Heart left ventricle (tissue), 16 donors: ENCODE results near the gene ZNF219. TPM values are rescaled to one million over a fixed set of nuclear protein-coding genes. Genes with fewer than 3 reads are reported as not detected.
"Not testable (repeated sequence)": the region's sequence is repeated elsewhere in the genome, so short reads cannot be mapped to it uniquely, and the experiment has no call there.

Source experiments
- ATAC-seq, 4 donors: fragments of 200-7000 bp; cut with Tn5 transposase; one replicate each; pipeline ENCODE4 v1.9.1; 2020 to 2022; ENCODE audit warnings: moderate library complexity in 4 of 4, mild to moderate bottlenecking in 3 of 4, moderate number of reproducible peaks in 1 of 4
- DNase-seq, 5 donors: peaks; one replicate each; pipeline ENCODE4 v3.0.0-alpha.2; 2020
- H3K27ac ChIP-seq, 12 donors: fragments of 200-600 bp; sonication (generic) in 4 of 12; one replicate each; pipeline versions ENCODE4 v1.5.0 to v1.8.0; 2016 to 2022; ENCODE audit warnings: mild to moderate bottlenecking in 2 of 12
- H3K27me3 ChIP-seq, 9 donors: fragments of 200-600 bp; sonication (generic) in 2 of 9; one replicate each; pipeline versions ENCODE4 v1.5.1 to v1.8.0; 2016 to 2022; ENCODE audit warnings: mild to moderate bottlenecking in 3 of 9
- H3K36me3 ChIP-seq, 9 donors: fragments of 200-600 bp; sonication (generic) in 2 of 9; one replicate each; pipeline versions ENCODE4 v1.5.0 to v1.8.0; 2018 to 2022; ENCODE audit warnings: mild to moderate bottlenecking in 2 of 9
- H3K4me1 ChIP-seq, 12 donors: fragments of 200-600 bp; sonication (generic) in 4 of 12; one replicate each; pipeline versions ENCODE4 v1.5.0 to v1.8.0; 2016 to 2022; ENCODE audit warnings: mild to moderate bottlenecking in 3 of 12
- H3K4me3 ChIP-seq, 12 donors: fragments of 200-600 bp; sonication (generic) in 4 of 12; one replicate each; pipeline versions ENCODE4 v1.5.0 to v1.8.0; 2017 to 2022; ENCODE audit warnings: mild to moderate bottlenecking in 9 of 12, moderate library complexity in 4 of 12
- H3K9me3 ChIP-seq, 12 donors: fragments of 200-600 bp; sonication (generic) in 4 of 12; one replicate each; pipeline versions ENCODE4 v1.5.0 to v1.8.0; 2016 to 2022; ENCODE audit warnings: mild to moderate bottlenecking in 1 of 12
- POLR2A ChIP-seq, 2 donors: fragments of 450-650 bp; IDR thresholded peaks; one replicate each; pipeline ENCODE4 v1.6.1; 2017; ENCODE audit warnings: antibody characterized with exemption in 2 of 2, mild to moderate bottlenecking in 2 of 2, moderate library complexity in 2 of 2
- WGBS, 4 donors: extraction: QIAGEN DNeasy Blood & Tissue Kit in 2 of 4; methylation state at CpG; one replicate each; pipeline versions ENCODE4 v1.1.5 to v1.1.7; 2013 to 2018; 5-methylcytosine and 5-hydroxymethylcytosine counted together
- intact Hi-C, 10 donors: fragments of 100-400 bp; cut with DNase I; formaldehyde crosslinking; loops; one replicate each; pipeline versions ENCODE4 v1.11.1 to v1.14.2; 2022
- polyA plus RNA-seq, 2 donors: library from polyadenylated mRNA; stranded (reverse); fragments of 200-250 nt; gene quantifications; one replicate each; pipeline ENCODE4 v1.2.3, GENCODE V29; 2013
- total RNA-seq, 9 donors: library from RNA; depleted of rRNA in 2 of 9; stranded (reverse); fragments of >200 nt in 2 of 9; fragmentation: NEBNext Ultra II Directional in 3 of 9; extraction: Animal tissue kit (Norgen Biotek cat#: 25700) in 3 of 9; gene quantifications; one replicate each; pipeline versions ENCODE4 v1.1.0 to v1.2.4, GENCODE V29; 2016 to 2023
- TF ChIP-seq, protein P1 (sequence below), 12 donors: fragments of 200-600 bp; sonication (generic) in 4 of 12; IDR thresholded peaks; one replicate each; pipeline versions ENCODE4 v1.5.0 to v1.8.0; 2018 to 2022; ENCODE audit warnings: antibody characterized with exemption in 12 of 12, mild to moderate bottlenecking in 5 of 12
- donor health status: ischemic (EF 13 %, LVEDD 7.1; RV severe dilation, severe dysfunction).
- donor health status: healthy with polysubstance abuse.
- donor health status: DM: no; HTN: yes; CAD: no.
- donor health status: DM: no; HTN: no; CAD: no.
- donor health status: ischemic (EF 25% LVEDD 6.9; RV normal size, moderate dysfunction).
- donor health status: ischemic (EF 25% LVEDD 5.7; RV mildly dilated, moderate dysfunction).
- donor health status: healthy.
- donor health status: DM: yes; HTN: yes; CAD: no.
- donor health status: ischemic (EF 35%, LVEDD 5.7; RV mildly dilated, moderate dysfunction).
- donor health status: nonischemic (EF 11% LVEDD 7.7; RV severe dilation, severe dysfunction).
- donor health status: DM: yes; HTN: yes; CAD: no.
- donor health status: PGD.
- donor health status: ischemic (EF 29% LVEDD 5.4; RV normal size, mild dysfunction).
- donor health status: nonischemic (EF 23%, LVEDD 6.1; RV moderate dilation, normal function).

Gene ZNF219
- total and polyA plus RNA-seq, 11 donors: 33.9 to 97.9 (median 43.0) TPM

GRCh38 chr14:21043387-21043973 is 55.0 kb downstream of the ZNF219 start:
- intact Hi-C loops: loop anchor here in 5 of 10 donors (5.0 to 10.0 kb wide), 5 partner anchors 36 to 361 kb away; partner anchors contain the start of gene RNASE4 (in 1 of the 5)
- Histone ChIP-seq H3K27ac (peak overlapping the region in 9 of 12 donors; percentile 7 to 62 (median 38)), H3K36me3 (no peaks in the 10 kb centered on the region), H3K9me3 (no peaks in the 10 kb centered on the region), H3K4me1 (peaks cover 5 to 55% (median 31%) of the 10 kb centered on the region in 12 donors), H3K27me3 (no peaks in the 10 kb centered on the region), H3K4me3 (no peak overlapping the region)
- TF ChIP-seq POLR2A (IDR thresholded peaks at IDR 0.05): no peak
- TF ChIP-seq, protein P1, sequence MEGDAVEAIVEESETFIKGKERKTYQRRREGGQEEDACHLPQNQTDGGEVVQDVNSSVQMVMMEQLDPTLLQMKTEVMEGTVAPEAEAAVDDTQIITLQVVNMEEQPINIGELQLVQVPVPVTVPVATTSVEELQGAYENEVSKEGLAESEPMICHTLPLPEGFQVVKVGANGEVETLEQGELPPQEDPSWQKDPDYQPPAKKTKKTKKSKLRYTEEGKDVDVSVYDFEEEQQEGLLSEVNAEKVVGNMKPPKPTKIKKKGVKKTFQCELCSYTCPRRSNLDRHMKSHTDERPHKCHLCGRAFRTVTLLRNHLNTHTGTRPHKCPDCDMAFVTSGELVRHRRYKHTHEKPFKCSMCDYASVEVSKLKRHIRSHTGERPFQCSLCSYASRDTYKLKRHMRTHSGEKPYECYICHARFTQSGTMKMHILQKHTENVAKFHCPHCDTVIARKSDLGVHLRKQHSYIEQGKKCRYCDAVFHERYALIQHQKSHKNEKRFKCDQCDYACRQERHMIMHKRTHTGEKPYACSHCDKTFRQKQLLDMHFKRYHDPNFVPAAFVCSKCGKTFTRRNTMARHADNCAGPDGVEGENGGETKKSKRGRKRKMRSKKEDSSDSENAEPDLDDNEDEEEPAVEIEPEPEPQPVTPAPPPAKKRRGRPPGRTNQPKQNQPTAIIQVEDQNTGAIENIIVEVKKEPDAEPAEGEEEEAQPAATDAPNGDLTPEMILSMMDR (IDR thresholded peaks at IDR 0.05): no peak
- WGBS, 4 donors: 22 to 45% (median 28%) methylated on average over 2 of the region's 2 CpGs
- no peak for ATAC-seq
- DNase-seq: no peak

DNA sequence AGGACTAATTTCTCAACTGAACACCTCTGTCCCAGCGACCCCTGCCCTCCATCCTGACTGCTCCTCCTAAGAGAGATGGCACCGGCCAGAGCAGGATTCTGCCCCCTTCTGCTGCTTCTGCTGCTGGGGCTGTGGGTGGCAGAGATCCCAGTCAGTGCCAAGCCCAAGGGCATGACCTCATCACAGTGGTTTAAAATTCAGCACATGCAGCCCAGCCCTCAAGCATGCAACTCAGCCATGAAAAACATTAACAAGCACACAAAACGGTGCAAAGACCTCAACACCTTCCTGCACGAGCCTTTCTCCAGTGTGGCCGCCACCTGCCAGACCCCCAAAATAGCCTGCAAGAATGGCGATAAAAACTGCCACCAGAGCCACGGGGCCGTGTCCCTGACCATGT is 55.5 kb downstream of the ZNF219 start:
- no peaks in the 10 kb centered on the region for H3K9me3 ChIP-seq
- H3K27ac ChIP-seq: peak overlapping the region in 2 of 12 donors; percentile 15 to 35
- no peak overlapping the region for H3K4me3 ChIP-seq
- ATAC-seq (peak in 1 of 4 donors; percentile 18), DNase-seq (peak in 1 of 5 donors; percentile 42)
- WGBS, 4 donors: 42 to 52% (median 45%) methylated on average over 8 of the region's 8 CpGs
- no peak for TF ChIP-seq POLR2A (IDR thresholded peaks at IDR 0.05)
- TF ChIP-seq, protein P1 (IDR thresholded peaks at IDR 0.05): no peak
- peaks cover 5 to 60% (median 36%) of the 10 kb centered on the region in 12 donors for H3K4me1 ChIP-seq
- intact Hi-C loops: loop anchor here in 5 of 10 donors (5.0 to 10.0 kb wide), 5 partner anchors 36 to 361 kb away; partner anchors contain the start of gene RNASE4 (in 1 of the 5)
- H3K36me3 ChIP-seq: no peaks in the 10 kb centered on the region
- no peaks in the 10 kb centered on the region for H3K27me3 ChIP-seq

- intact Hi-C loops: loop anchor here in 7 of 10 donors (2.0 to 10.0 kb wide), 7 partner anchors 27 to 360 kb away; partner anchors contain the start of gene RNASE4 (in 1 of the 7)
- H3K27ac ChIP-seq: peak within 1 kb of the TSS in 4 of 12 donors; percentile 15 to 59 (median 40)
- DNase-seq: no peak
- TF ChIP-seq, protein P1 (IDR thresholded peaks at IDR 0.05): no peak
- no peak for TF ChIP-seq POLR2A (IDR thresholded peaks at IDR 0.05)
- H3K9me3 ChIP-seq: no peaks in the 10 kb centered on the region
- no peak within 1 kb of the TSS for H3K4me3 ChIP-seq
- no peaks in the 10 kb centered on the region for H3K27me3 ChIP-seq
- peaks cover 5 to 63% (median 36%) of the 10 kb centered on the region in 12 donors for H3K4me1 ChIP-seq
- 74 to 77% (median 77%) methylated on average over 11 of the region's 11 CpGs for WGBS, 4 donors
- H3K36me3 ChIP-seq: no peaks in the 10 kb centered on the region
- ATAC-seq: no peak
Observed at GRCh38 chr14:21041676-21042433, 56.6 kb downstream of the ZNF219 start, which contains the start of gene RNASE7. Gene RNASE7, plus strand, starts transcription at chr14:21042362. Its CDS starts 631 bp downstream, at chr14:21042993.

DNA sequence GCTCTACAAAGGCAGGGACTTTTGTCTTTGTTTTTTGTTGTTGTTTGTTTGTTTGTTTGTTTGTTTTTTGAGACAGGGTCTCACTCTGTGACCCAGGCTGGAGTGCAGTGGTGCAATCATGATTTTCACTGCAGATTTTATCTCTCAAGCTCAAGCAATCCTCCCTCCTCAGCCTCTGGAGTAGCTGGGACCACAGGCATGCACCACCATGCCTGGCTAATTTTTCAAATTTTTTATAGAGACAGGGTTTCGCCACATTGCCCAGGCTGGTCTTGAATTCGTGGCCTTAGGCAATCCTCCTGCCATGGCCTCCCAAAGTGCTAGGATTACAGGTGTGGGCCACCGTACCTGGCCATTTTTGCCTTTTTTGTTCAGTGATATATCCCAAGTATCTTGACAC is 57.5 kb downstream of the ZNF219 start:
- H3K27me3 ChIP-seq, ATAC-seq, DNase-seq, H3K4me3 ChIP-seq, H3K36me3 ChIP-seq, H3K9me3 ChIP-seq, H3K27ac ChIP-seq: not testable (repeated sequence)
- intact Hi-C loops: loop anchor here in 9 of 10 donors (1.0 to 10.0 kb wide), 8 partner anchors 26 to 359 kb away; partner anchors contain the start of gene RNASE4 (in 1 of the 9)
- WGBS, 4 donors: 91 to 98% (median 93%) methylated on average over 3 of the region's 3 CpGs
- peaks cover 5 to 63% (median 36%) of the 10 kb centered on the region in 12 donors for H3K4me1 ChIP-seq
